GM19023 (cell line): ENCODE measurements around the gene SYNC.
"Not testable (repeated sequence)": the region's sequence is repeated elsewhere in the genome, so short reads cannot be mapped to it uniquely, and the experiment has no call there.

Source experiments
- ATAC-seq: cut with Tn5 transposase; IDR thresholded peaks from one replicate; pipeline ENCODE4 v1.9.1; 2021; ENCODE audit warnings: mild to moderate bottlenecking, moderate library complexity; ENCODE audit not compliant: unreplicated experiment

SYNC gene

DNA sequence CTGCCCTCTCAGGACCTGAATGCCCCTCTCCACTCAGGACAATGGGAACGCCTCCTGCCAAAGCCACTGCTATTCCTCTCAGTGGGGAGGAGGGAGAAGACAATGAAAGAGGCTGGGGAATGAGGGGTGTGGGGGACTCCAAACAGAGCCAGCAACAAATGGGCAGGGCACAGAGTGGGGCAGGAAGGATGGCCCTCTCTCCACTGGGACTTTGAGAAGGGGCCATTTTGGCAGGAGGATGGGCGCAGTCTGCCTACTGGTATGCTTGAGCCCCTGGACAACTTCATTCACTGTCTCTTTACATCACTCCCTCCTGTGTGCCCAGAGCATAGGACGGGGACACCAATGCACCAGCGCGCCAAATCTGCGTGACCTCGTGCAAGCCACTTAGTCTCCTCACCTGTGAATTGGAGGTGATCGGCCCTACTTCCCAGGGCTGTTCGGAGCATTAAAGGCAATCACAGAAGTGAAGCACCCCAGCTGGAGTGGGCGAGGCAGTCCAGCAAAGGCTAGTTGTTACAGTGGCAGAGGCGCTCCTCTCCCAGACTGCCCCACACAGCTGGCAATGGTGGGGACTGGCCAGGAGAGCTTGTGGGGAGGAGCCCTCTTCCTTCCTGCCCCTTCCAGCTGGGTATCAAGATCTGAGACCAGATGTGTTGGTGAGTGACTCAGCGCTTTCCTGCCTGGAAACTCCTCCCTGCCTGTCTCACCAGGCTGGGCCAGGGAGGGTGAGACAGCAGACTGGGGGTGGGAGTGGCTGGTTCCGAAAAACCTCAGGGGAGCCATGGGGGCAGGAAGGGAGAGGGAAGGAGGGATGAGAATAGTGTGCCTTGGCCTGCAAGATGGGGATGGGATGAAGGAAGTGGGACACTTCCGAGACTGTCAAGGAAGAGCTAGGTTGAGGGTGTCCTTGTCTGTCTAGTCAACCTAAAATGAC lies 22.4 kb upstream of the SYNC start:
- no peak for ATAC-seq

DNA sequence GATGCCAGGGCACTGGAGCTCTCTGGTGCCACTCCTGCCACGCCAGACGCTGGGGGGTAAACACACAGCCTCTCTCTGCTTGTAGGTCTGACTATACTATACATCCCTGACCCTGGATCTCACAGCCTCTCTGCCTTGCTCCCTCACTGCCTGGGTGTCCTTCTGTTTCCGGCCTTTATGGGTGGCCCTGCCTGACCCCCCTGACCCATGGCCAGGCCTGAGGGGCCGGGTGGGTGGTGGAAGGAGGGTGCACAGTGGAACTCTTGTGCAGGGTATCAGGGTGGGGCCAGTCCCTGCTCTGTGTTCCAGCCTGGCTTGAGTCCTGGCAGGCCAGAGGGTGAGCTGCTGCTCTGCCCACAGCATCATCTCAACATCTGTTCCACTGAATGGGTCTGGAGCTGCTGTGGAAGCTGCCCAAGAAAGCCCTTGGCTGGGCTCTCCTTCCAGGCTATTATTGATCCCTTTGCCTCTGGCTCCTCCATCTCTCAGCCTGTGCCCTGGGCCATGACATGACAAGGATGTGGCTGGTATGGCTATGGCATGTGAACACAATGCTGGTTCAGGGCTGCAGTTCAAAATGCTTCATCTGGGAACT lies 17.2 kb upstream of the SYNC start:
- no peak for ATAC-seq

DNA sequence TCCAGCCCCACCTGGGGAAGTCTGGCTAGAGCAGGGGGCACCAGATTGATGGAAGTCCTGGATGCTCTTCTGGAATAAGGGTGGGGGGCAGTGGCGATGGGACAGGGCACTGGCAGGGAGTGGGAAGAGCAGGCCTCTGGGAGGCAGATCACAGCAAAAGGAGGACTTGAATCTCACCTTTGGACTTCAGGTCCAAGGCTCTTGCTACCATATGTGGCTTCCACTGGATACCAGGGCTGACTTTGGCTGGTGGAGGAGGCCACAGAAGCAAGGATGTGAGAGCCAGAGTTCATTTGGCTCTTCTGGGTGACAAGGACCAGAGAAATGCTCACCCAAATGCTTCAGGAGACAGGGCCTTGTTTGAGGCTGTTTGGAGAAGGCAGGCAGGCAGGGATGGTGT lies 16.0 kb upstream of the SYNC start:
- no peak for ATAC-seq

DNA sequence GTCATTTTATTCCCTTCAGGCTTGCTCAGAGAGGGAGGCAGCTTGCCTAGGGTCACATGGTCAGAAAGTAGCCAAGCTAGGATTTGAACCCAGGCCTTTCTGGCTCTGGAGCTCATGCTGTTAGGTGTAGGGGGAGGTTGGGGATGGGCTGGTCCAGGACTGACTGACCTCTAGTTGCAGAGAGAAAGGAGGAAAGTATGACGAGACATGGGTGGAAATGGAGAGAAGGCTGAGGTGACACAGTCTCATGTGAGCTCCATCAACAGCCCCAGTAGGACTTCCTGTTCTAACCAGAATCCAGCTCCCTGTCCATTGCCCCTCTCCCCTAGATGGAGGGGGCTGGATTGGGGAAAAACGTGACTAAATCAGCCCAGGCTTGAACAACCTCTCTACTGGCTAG lies 15.5 kb upstream of the SYNC start:
- no peak for ATAC-seq

DNA sequence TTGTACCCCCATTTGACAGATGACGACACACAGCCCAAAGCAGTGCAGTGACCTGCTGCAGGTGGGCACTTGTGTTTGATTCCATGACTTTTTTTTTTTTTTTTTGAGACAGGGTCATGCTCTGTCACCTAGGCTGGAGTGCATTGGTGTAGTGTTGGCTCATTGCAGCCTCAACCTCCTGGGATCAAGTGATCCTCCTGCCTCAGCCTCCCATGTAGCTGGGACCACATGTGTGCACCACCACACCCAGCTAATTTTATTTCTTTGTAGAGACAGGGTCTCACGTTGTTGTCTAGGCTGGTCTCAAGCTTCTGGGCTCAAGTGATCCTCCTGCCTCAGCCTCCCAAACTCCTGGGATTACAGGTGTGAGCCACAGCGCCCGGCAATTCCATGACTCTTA lies 14.9 kb upstream of the SYNC start:
- ATAC-seq = no peak

DNA sequence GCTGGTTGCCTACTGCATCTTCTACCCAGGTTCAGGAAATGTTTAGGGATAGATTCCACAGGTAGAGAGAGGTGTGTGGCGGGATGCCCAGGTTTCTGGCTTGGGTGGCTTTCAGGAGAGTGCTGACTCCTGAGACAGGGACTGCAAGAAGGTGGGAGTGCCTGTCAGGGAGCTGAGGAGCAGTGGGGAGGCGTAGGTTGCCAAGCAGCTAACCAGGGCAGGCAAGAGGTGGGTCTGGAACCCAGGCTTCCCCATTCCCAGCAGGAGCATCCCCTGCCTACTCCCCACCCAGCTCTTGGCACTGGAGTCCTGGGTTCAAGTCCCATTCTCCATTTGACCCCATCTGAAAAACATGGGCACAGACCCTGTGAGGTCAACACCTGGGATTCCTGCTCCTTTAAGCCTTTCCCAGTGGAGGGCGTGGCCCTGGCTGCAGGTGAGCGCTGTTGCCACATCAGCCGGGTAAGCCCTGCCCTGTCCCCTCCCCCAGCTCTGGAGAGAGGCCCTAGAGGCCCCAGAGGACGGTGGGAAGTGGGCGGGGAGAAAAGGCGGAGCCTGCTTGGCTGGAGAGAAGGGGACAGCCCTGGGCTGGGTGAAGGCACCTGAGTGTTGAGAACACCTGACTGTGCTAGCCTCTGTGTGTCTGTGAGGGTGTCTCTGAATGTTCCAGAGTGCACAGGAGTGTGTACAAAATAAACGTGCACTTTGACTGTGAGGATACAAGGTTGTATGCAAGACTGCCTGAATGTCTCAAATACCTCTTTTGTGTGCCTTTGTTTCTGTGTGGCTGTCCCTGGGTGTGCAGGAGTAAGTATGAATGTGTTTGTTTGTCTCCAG lies 14.0 kb upstream of the SYNC start:
- no peak for ATAC-seq

DNA sequence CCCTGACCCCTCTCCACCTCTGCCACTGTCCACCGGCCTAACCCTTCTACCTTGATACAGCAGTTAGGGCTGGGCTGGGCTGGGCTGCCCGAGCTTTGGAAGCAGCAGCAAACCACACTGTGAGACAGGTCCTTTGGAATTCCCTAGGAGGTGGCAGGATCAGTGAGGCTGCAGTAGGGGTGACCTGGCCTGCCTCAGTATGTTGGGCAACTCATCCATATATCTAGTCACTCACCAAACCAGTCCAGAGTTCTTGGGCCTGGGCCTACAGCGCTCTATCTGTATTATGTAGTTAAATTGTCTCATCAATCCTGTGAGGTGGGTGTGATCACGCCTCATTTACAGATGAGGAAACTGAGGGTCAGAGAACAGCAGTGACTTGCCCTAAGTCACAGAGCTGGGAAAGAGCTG lies 13.3 kb upstream of the SYNC start:
- ATAC-seq = no peak

DNA sequence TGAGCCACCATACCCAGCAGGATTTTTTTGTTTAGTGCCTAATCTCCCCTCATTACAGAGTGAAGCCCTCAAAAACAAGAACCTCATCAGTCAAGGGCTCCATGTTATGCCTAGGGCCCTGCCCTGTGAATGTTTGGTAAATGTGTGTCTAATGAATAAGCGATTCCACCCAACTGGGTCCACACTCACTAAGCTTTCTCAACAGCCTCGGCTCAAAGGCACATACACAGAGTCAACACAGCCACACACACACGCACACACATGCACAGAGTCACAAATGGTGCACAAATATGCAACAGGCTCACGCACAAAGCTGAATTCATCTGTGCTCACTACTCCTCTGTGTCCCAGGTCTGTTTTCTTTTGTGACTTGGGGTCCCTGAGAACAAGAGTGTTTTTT lies 11.7 kb upstream of the SYNC start:
- no peak for ATAC-seq

DNA sequence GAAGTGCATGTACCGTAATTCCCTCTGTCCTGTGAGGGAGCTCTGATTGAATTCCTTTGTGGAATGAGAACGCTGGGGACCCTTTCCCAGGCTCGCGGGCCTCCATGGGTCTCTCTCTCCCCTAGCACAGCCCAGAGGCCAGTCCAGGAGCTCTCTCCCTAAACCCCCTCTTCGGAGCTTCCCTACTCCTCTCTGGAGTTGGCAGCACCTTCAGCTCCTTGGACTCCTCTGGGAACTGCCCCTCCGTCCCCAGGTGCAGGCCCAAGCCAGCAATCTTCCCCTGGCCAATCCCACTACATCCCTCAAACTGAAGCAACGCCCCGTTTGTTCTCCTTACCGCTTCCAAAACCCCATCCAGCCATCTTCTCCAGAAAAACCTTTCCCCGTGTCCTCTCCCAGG lies 10.5 kb upstream of the SYNC start:
- ATAC-seq = no peak

DNA sequence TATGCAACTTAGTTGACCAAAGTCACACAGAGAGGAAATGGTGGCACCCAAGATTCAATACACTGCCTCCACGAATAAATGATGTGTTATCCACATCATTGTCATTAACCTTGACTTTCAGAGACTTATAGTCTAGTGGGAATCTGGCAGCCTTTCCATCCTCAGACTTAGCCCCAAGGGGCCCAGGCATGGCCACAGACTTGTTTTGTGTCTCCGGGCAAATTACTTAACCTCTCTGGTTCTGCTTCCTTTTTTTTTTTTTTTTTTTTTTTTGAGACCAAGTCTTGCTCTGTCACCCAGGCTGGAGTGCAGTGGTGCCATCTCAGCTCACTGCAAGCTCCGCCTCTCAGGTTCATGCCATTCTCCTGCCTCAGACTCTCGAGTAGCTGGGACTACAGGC lies 8.7 kb upstream of the SYNC start:
- not testable (repeated sequence) for ATAC-seq

DNA sequence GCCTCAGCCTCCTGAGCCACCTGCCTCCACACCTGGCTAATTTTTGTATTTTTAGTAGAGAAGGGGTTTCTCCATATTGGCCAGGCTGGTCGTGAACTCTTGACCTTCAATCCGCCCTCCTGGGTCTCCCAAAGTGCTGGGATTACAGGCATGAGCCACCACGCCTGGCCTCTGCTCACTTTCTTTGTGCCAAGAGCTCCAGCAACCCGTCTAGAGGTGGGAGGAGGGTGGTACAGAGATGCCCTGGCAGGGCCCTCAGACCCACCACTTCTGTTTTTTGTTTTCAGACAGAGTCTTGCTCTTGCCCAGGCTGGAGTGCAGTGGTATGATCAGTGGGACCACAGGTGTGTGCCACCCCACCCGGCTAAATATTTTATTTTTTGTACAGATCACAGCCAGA lies 6.9 kb upstream of the SYNC start:
- ATAC-seq = no peak

DNA sequence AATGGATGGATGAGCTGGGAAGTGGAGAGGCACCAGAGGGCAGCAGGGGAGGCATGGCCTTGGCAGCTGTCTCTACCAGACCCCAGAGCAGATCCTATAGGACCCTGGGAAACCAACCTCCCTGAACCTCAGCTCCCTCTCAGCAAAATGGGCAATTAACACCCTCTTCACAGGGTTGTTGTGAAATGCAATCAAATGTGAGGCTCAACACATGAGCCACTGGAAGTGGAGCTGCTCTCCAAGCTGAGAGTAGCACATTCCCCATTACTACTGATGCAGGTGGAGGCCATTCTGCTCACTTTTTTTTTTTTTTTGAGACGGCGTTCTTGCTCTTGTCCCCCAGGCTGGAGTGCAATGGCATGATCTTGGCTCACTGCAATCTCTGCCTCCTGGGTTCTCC lies 6.5 kb upstream of the SYNC start:
- no peak for ATAC-seq

DNA sequence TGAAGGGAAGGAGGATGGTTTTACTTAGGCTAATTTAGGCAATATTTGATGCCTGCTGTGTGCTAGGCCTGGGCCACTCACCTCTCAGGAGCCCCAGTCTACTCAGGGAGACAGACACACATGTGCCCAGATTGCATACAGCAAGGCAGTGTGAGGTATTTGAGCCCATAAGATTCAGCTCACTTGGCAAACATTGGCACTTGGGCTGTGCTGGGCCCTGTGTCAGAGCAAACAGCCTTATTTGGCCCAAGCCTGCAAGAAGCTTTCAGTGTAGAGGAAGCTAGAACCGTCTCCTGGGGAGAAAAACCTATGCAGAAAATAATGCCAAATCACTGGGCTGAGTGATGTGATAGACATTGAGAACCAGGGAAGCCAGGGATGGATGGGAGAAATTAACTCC lies 3.9 kb upstream of the SYNC start:
- ATAC-seq = no peak

DNA sequence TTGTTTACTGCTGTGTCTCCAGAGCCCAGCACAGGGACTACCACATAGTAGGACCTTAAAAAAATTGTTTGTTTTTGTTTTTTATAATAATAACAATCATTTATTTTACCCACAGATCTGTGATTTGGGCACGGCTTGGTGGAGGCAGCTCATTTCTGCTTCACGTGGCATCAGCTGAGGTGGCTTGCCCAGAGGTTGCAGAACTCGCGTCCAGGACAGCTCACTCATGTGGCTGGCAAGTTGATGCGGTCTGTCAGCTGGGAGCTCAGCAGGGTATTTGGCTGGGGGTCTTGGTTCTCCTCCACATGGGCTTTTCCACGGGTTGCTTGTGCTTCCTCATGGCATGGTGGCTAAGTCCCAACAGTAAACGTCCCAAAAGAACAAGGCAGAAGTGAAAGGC lies 2.9 kb upstream of the SYNC start:
- ATAC-seq = no peak

DNA sequence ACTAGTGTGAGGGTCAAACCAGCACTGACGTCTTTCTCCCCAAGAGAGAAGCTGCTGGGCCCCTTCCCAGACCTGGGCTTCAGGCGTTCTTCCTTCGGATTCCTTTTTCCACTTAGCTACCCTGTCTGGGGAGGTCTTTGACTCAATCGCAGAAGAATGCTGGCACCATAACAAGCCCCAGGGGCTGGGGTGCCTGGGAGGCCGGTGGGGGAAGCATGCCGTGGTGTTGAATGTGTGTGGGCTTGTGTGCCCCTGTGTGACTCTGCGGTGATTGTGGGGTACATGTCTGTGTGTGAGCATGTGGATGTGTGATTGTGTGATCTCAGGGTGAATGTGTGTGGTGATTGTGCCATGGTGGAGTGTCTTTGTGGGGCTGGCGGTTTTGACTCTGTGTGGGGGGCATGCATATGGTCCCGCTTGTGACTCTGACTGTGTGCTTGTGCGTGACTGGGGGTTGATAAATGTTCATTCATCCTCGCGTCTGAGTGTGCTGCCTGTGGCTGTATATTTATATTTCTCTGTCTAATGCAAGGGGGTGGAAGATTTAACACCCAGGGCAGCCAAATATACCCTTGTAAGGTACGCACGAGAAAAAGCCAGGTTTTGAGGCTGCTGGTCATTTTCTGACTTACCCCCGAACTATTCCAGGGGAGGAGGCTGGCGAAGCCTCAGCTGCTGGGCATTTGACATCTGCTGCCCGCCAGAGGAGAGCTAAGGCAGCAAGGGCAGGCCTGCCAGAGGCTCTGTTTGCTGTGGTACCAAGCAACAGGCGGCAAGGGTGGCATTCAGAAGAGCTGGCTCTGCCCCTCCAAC lies 1.1 kb upstream of the SYNC start:
- no peak for ATAC-seq

DNA sequence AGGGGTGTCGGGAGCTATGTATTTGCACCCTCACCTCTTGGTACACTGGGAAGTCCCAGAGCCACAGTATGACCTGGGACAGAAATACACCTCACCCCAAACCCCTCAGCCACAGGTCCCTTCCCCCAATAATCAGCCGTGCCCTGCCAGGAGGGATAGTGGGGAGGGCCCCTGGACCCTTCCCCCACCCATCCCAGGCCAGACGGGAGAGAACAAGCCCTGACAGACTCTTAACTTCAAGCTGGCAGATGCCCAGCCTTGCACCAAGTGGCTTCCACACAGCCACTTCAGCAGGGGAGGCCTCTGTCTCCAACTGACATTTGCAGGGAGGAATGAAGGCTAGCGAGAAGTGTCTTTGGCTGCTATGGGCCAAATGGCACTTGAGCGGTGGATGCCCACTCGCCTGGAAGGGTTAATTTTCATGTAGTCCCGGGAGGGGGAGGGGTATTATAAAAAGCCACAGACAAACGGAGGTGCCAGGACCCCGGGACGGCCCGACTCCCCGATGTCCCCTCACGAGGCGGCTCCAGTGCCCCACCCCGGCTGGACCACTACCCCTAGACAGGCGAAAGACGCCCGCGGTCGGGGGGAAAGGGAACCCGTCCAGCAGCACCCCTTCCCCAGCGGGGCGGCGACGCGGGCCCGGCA lies 495 bp downstream of the SYNC start:
- ATAC-seq = no peak

DNA sequence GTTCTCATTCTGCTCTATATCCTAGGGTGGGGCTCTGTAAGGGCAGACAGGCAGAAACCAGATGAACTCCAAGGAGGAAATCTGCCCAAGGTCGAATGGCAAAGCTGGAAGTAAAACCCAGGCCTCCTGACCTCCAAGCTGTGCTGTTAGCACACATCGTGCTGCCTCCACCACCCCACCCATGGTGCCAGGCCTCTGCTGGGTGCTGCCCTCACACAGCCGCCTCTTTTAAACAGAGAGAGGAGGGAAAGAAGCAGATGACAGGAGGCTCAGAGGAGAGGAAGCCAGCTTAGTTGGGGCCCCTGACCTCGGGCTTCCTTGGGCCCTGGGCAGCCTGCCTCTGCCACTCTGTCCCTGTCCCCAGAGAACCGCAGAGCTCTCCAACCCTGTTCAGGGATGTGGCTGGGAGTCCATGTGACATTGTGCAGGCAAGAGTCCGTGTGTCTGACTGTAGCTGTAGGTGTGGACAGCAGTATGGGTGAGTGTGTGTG lies 1.1 kb downstream of the SYNC start:
- no peak for ATAC-seq

DNA sequence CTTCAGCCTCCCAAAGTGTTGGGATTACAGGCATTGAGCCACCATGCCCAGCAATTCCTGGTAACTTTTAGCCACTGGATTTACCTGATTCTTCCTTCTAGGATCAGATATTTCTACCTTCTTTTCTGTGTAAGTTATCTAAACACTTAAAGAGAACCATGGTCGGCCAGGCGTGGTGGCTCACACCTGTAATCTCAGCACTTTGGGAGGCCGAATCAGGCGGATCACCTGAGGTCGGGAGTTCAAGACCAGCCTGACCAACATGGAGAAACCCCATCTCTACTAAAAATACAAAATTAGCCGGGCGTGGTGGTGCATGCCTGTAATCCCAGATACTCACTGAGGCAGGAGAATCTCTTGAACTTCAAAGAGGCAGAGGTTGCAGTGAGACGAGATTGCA lies 5.6 kb downstream of the SYNC start:
- ATAC-seq = not testable (repeated sequence)

DNA sequence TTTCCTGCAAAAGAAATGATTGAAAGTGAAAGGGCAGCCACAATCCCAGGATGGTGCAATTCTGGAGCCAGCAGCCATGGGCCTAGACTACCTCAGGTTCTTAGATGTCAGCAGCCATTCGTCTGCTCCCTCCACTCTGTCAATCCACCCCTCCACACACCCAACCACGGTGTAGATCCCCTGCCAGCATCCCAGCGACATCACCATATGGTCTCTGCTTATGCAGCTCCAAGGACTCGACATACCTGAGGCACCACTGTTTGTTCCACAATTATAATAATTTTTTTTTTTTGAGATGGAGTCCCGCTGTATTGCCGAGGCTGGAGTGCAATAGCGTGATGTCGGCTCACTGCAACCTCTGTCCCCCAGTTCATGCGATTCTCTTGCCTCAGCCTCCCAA lies 6.5 kb downstream of the SYNC start:
- ATAC-seq = no peak
